NOMO-1 treated with dmso at 0.1 percent for 144 hours (cell line): ENCODE results near the gene RYR3.

ENCODE experiments used
- DNase-seq: peaks from one replicate; lab custom pipeline; 2025; ENCODE audit not compliant: unreplicated experiment; lab: John Stamatoyannopoulos, UW

RYR3 gene

GRCh38 chr15:33378866-33379480 is 68.2 kb downstream of the RYR3 start:
- DNase-seq, result no peak

GRCh38 chr15:33380406-33380805 is 69.6 kb downstream of the RYR3 start:
- no peak for DNase-seq

- no peak for DNase-seq
Measured at GRCh38 chr15:33382491-33382890, 71.7 kb downstream of the RYR3 start.

GRCh38 chr15:33384307-33384706 is 73.5 kb downstream of the RYR3 start:
- DNase-seq, result no peak

GRCh38 chr15:33392453-33392852 is 81.7 kb downstream of the RYR3 start:
- DNase-seq, result no peak

- no peak for DNase-seq
Measured at GRCh38 chr15:33393546-33393945, 82.8 kb downstream of the RYR3 start.

- no peak for DNase-seq
Measured at GRCh38 chr15:33395321-33395720, 84.6 kb downstream of the RYR3 start.

GRCh38 chr15:33395846-33396245 is 85.1 kb downstream of the RYR3 start:
- no peak for DNase-seq

GRCh38 chr15:33396475-33396874 is 85.7 kb downstream of the RYR3 start:
- no peak for DNase-seq

GRCh38 chr15:33398555-33398954 is 87.8 kb downstream of the RYR3 start:
- no peak for DNase-seq

GRCh38 chr15:33400941-33401340 is 90.2 kb downstream of the RYR3 start:
- no peak for DNase-seq

- no peak for DNase-seq
Measured at GRCh38 chr15:33402600-33402999, 91.8 kb downstream of the RYR3 start.

GRCh38 chr15:33405096-33405495 is 94.3 kb downstream of the RYR3 start:
- DNase-seq, result no peak

GRCh38 chr15:33411596-33412540 is 101.1 kb downstream of the RYR3 start:
- no peak for DNase-seq

- DNase-seq, result no peak
Measured at GRCh38 chr15:33419701-33420100, 108.9 kb downstream of the RYR3 start.

- DNase-seq, result no peak
Measured at GRCh38 chr15:33424025-33424424, 113.3 kb downstream of the RYR3 start.

GRCh38 chr15:33425142-33425541 is 114.4 kb downstream of the RYR3 start:
- DNase-seq, result no peak

- DNase-seq, result no peak
Measured at GRCh38 chr15:33430577-33430976, 119.8 kb downstream of the RYR3 start.

GRCh38 chr15:33433821-33434220 is 123.1 kb downstream of the RYR3 start:
- DNase-seq, result no peak

- DNase-seq, result no peak
Measured at GRCh38 chr15:33438396-33438795, 127.6 kb downstream of the RYR3 start.

- DNase-seq, result peak; percentile 15
Measured at GRCh38 chr15:33440900-33441299, 130.1 kb downstream of the RYR3 start.

- DNase-seq, result no peak
Measured at GRCh38 chr15:33442449-33442848, 131.7 kb downstream of the RYR3 start.
